Measurements from ENCODE around the gene SLC48A1.
"Not testable (repeated sequence)": the region's sequence is repeated elsewhere in the genome, so short reads cannot be mapped to it uniquely, and the experiment has no call there.

Gene SLC48A1

DNA sequence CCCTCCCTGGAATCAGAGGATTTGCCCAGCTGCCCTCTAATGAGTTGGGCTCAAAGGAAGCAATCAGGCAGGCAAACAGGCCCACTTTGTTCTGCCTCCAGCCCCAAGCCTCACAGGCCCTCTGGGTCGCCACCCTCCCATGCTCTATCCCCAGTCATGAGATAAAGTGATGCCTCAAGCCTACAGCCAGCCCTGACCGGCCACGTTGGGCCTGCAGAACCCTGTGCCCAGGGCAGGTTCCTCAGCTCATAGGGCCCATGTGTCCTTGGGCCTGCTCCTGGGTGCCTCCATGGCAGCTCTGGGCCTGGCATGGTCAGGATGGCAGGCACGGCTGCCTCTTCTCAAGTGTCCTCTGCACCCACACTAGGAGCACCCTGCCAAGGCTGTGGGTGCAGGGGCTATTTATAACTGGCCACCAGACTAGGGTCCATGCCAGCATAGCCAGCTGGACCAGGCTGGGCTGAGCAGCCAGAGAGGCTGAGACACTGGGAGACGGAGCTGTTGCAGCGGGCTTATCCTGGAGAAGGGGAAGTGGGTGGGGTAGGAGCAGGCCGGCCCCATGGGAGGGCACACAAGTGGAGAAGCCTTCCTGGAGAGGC, 26.4 kb downstream of the SLC48A1 start:
- no peak overlapping the region for H3K4me3 Mint-ChIP-seq
- no peaks in the 10 kb centered on the region for H3K27me3 Mint-ChIP-seq
- peaks cover 2% of the 10 kb centered on the region for H3K36me3 Mint-ChIP-seq
- H3K27ac Mint-ChIP-seq, result peak overlapping the region; percentile 73
- H3K4me1 Mint-ChIP-seq (ENCODE audit: low read depth), result peaks cover 60% of the 10 kb centered on the region
- H3K9me3 Mint-ChIP-seq (ENCODE audit: low read depth), result no peaks in the 10 kb centered on the region

DNA sequence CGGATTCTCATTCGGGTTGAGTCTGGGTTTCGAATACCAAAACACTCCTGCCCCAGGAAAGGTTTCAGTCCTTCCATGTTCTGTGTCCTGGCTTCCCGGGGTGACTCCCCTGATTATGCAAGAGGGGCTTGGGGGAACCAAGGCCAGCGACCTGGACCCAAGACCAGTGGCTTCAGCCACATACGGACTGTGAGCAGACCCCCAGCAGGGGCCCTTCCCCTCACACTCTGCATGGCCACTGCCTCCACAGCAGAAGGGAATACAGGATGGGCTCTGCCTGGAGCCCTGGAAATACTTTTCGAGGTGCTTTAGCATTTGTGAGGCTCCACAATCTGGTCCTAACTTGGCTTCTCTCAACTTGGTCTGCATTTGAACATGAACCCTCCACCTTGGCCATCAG, 27.5 kb downstream of the SLC48A1 start:
- H3K9me3 Mint-ChIP-seq (ENCODE audit: low read depth), result no peaks in the 10 kb centered on the region
- H3K4me3 Mint-ChIP-seq, result no peak overlapping the region
- H3K36me3 Mint-ChIP-seq, result peaks cover 4% of the 10 kb centered on the region
- H3K4me1 Mint-ChIP-seq (ENCODE audit: low read depth), result peaks cover 71% of the 10 kb centered on the region
- H3K27ac Mint-ChIP-seq, result no peak overlapping the region
- H3K27me3 Mint-ChIP-seq, result no peaks in the 10 kb centered on the region

DNA sequence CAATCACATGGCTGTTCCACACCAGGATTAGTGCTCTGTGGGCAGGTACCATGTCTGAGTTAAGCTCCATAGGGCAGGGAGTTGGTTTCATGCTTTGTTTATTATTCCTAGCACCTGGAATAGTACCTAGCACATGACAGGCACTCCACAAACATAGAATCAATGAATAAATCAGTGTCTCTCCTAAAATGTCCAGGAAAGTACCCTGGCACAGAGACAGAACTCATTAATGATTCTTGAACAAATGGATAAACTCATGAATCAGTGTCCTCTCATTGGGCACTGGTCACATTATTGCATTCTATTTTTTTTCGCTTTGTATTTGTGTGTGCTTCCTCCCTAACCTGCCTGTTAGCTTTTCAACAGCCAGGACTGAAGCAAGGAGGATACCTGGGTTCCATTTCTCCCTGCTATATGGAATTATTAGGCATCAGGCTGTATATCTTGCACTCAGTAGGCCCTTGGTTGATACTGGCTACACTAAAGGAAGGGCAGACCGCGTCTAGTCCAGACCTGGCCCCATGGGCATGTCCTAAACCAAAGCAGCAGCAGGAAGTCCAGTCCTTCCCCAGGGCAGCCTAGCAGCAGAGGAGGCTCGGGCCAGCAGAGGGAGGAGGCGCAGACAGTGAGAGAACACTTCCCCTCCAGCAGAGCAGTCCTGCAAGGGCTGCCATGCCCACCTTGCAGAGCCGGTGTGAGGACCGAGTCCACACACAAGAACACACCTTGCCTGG, 28.3 kb downstream of the SLC48A1 start:
- Mint-ChIP-seq H3K4me1 (ENCODE audit: low read depth) (peaks cover 79% of the 10 kb centered on the region), H3K4me3 (no peak overlapping the region), H3K27me3 (no peaks in the 10 kb centered on the region), H3K27ac (peak overlapping the region; percentile 91), H3K9me3 (ENCODE audit: low read depth) (no peaks in the 10 kb centered on the region), H3K36me3 (peaks cover 4% of the 10 kb centered on the region)

GRCh38 chr12:47801904-47802246, 28.8 kb downstream of the SLC48A1 start:
- Mint-ChIP-seq H3K36me3 (peaks cover 4% of the 10 kb centered on the region), H3K4me1 (ENCODE audit: low read depth) (peaks cover 84% of the 10 kb centered on the region), H3K27me3 (no peaks in the 10 kb centered on the region), H3K27ac (peak overlapping the region; percentile 91), H3K9me3 (ENCODE audit: low read depth) (no peaks in the 10 kb centered on the region), H3K4me3 (peak overlapping the region; percentile 63)

- Mint-ChIP-seq H3K4me1 (ENCODE audit: low read depth) (peaks cover 88% of the 10 kb centered on the region), H3K36me3 (peaks cover 6% of the 10 kb centered on the region), H3K27ac (peak overlapping the region; percentile 91), H3K9me3 (ENCODE audit: low read depth) (no peaks in the 10 kb centered on the region), H3K27me3 (no peaks in the 10 kb centered on the region), H3K4me3 (peak overlapping the region; percentile 63)
Measured at GRCh38 chr12:47802312-47802711, 29.3 kb downstream of the SLC48A1 start.

DNA sequence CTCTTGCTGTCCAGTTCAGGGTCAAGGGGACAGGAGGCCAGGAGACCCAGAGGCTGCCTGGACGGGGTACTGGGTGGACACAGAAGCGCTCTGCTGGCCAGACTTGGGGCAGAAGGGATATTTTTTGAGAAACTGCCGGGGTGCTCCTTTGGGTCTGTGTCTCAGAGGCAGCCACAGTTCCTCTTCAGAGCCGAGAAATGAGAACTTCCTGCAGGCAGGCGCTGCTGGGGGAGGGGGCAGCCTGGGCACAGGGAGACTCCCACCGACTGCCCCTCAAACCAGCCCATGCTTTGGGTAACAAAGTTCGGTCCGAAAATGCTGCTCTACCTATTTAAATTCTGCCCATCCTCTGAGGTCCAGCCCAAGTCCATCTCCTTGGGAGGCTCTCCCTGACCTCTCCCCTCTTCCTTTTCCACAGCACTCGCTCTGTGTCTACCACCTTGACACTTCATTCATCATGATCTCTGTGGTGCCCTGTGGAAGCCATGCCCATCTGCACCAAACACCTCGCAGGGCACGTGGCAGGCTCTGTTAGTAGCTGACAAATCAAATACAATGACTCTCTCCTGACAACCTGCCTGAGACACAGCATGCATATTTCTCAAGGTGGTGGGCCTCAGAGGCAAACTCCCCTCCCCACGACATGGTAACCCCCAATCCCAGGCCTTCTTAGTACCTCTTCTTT, 30.3 kb downstream of the SLC48A1 start:
- peaks cover 92% of the 10 kb centered on the region for H3K4me1 Mint-ChIP-seq (ENCODE audit: low read depth)
- H3K27ac Mint-ChIP-seq, result peak overlapping the region; percentile 91
- peak overlapping the region; percentile 78 for H3K4me3 Mint-ChIP-seq

DNA sequence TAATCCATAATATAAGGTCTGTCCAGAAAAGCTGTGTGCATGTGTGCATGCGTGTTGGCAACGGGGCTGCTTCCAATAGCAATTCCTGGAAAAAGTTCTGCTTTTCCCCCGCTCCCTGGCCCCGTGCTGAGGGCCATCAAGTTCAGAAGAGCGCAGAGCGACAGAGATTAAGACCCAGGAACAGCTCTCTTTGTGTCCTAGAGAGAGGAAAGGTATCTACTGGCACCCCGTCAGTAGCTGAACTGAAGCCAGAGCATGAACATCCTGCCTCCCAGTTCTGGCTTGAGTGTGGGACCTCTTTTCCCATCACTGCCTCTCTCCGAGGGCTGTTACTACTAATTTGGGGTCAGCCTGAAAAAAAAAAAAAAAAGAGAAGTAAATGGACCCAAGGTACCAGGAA, 31.1 kb downstream of the SLC48A1 start:
- H3K27me3 Mint-ChIP-seq, result no peaks in the 10 kb centered on the region
- no peaks in the 10 kb centered on the region for H3K9me3 Mint-ChIP-seq (ENCODE audit: low read depth)
- H3K27ac Mint-ChIP-seq, result peak overlapping the region; percentile 91
- H3K4me1 Mint-ChIP-seq (ENCODE audit: low read depth), result peaks cover 95% of the 10 kb centered on the region
- H3K36me3 Mint-ChIP-seq, result peaks cover 6% of the 10 kb centered on the region
- peak overlapping the region; percentile 78 for H3K4me3 Mint-ChIP-seq

More for the DNA sequence above, 30.3 kb downstream of the SLC48A1 start:
- H3K36me3 Mint-ChIP-seq, result peaks cover 6% of the 10 kb centered on the region
- H3K9me3 Mint-ChIP-seq (ENCODE audit: low read depth), result no peaks in the 10 kb centered on the region
- no peaks in the 10 kb centered on the region for H3K27me3 Mint-ChIP-seq

- Mint-ChIP-seq H3K4me3 (peak overlapping the region; percentile 60), H3K9me3 (ENCODE audit: low read depth) (no peaks in the 10 kb centered on the region), H3K36me3 (peaks cover 6% of the 10 kb centered on the region), H3K27me3 (no peaks in the 10 kb centered on the region), H3K27ac (peak overlapping the region; percentile 86), H3K4me1 (ENCODE audit: low read depth) (peaks cover 97% of the 10 kb centered on the region)
Measured at GRCh38 chr12:47805417-47805816, 32.4 kb downstream of the SLC48A1 start.

GRCh38 chr12:47807338-47807737, 34.3 kb downstream of the SLC48A1 start:
- peak overlapping the region; percentile 86 for H3K27ac Mint-ChIP-seq
- no peaks in the 10 kb centered on the region for H3K27me3 Mint-ChIP-seq
- H3K9me3 Mint-ChIP-seq (ENCODE audit: low read depth), result no peaks in the 10 kb centered on the region
- peaks cover 6% of the 10 kb centered on the region for H3K36me3 Mint-ChIP-seq
- peaks cover 97% of the 10 kb centered on the region for H3K4me1 Mint-ChIP-seq (ENCODE audit: low read depth)
- peak overlapping the region; percentile 74 for H3K4me3 Mint-ChIP-seq

- Mint-ChIP-seq H3K36me3 (peaks cover 6% of the 10 kb centered on the region), H3K27ac (peak overlapping the region; percentile 86), H3K4me1 (ENCODE audit: low read depth) (peaks cover 95% of the 10 kb centered on the region), H3K4me3 (peak overlapping the region; percentile 74), H3K9me3 (ENCODE audit: low read depth) (no peaks in the 10 kb centered on the region), H3K27me3 (no peaks in the 10 kb centered on the region)
Measured at GRCh38 chr12:47808050-47808449, 35.0 kb downstream of the SLC48A1 start.

GRCh38 chr12:47808574-47809365, 35.7 kb downstream of the SLC48A1 start:
- peak overlapping the region; percentile 74 for H3K4me3 Mint-ChIP-seq
- H3K36me3 Mint-ChIP-seq, result peaks cover 6% of the 10 kb centered on the region

DNA sequence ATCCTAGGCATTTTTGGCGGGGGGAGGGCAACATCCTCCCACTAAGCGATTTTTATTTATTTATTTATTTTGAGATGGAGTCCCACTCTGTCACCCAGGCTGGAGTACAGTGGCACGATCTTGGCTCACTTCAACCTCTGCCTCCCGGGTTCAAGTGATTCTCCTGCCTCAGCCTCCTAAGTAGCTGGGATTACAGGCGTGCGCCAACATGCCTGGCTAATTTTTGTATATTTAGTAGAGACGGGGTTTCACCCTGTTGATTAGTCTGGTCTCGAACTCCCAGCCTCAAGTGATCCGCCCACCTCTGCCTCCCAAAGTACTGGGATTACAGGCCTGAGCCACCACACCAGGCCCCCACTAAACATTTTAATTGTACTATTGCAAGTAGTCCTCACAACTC, 36.5 kb downstream of the SLC48A1 start:
- H3K36me3 Mint-ChIP-seq, result peaks cover 10% of the 10 kb centered on the region
- not testable (repeated sequence) for H3K27me3 Mint-ChIP-seq; H3K9me3 Mint-ChIP-seq (ENCODE audit: low read depth)
- H3K4me3 Mint-ChIP-seq, result peak overlapping the region; percentile 87
- peak overlapping the region; percentile 99 for H3K27ac Mint-ChIP-seq
- H3K4me1 Mint-ChIP-seq (ENCODE audit: low read depth), result peaks cover 95% of the 10 kb centered on the region

More at GRCh38 chr12:47808574-47809365, 35.7 kb downstream of the SLC48A1 start:
- peaks cover 95% of the 10 kb centered on the region for H3K4me1 Mint-ChIP-seq (ENCODE audit: low read depth)
- peak overlapping the region; percentile 86 for H3K27ac Mint-ChIP-seq
- H3K27me3 Mint-ChIP-seq, result no peaks in the 10 kb centered on the region
- no peaks in the 10 kb centered on the region for H3K9me3 Mint-ChIP-seq (ENCODE audit: low read depth)

DNA sequence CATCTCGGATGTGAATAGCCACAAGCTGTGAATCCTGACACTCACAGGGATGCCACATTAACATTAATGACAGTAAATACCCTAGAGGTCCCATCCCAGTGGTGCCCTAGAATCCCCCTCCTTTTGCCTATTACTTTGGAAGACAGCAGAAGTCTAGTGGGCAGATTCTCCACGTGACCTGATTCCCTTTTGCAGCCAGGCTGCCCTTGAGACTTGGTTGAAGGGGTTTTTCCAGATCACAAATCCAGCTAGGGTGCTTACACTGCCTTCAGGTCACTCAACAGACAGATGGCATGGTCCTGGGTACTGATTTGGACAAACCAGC, 38.0 kb downstream of the SLC48A1 start:
- peaks cover 14% of the 10 kb centered on the region for H3K36me3 Mint-ChIP-seq
- no peaks in the 10 kb centered on the region for H3K27me3 Mint-ChIP-seq
- H3K27ac Mint-ChIP-seq, result peak overlapping the region; percentile 99
- no peaks in the 10 kb centered on the region for H3K9me3 Mint-ChIP-seq (ENCODE audit: low read depth)
- H3K4me3 Mint-ChIP-seq, result peak overlapping the region; percentile 87
- H3K4me1 Mint-ChIP-seq (ENCODE audit: low read depth), result peaks cover 95% of the 10 kb centered on the region

GRCh38 chr12:47811581-47812484, 38.8 kb downstream of the SLC48A1 start:
- Mint-ChIP-seq H3K4me1 (ENCODE audit: low read depth) (peaks cover 95% of the 10 kb centered on the region), H3K9me3 (ENCODE audit: low read depth) (no peaks in the 10 kb centered on the region), H3K4me3 (peak overlapping the region; percentile 94), H3K27me3 (no peaks in the 10 kb centered on the region), H3K27ac (peak overlapping the region; percentile 99), H3K36me3 (peaks cover 14% of the 10 kb centered on the region)
